Gastrocnemius medialis (tissue), 4 donors: ENCODE results near the gene KHDRBS1.

Source experiments
- POLR2A ChIP-seq, 2 donors: fragments of 450-650 bp; IDR thresholded peaks; one replicate each; pipeline ENCODE4 v1.6.1; 2017; ENCODE audit warnings: antibody characterized with exemption in 2 of 2, mild to moderate bottlenecking in 2 of 2, moderate library complexity in 2 of 2
- TF ChIP-seq, protein P1 (sequence below), 5 experiments: fragments of 450-650 bp in 3 of 5; fragments of 200-600 bp in 2 of 5; sonication (generic) in 2 of 5; IDR thresholded peaks in 4 of 5; conservative IDR thresholded peaks in 1 of 5; 1 replicate in 4 of 5; 2 replicates in 1 of 5; pipeline ENCODE4 v1.5.1; 2016 to 2019; ENCODE audit warnings: antibody characterized with exemption in 5 of 5, mild to moderate bottlenecking in 3 of 5, moderate library complexity in 3 of 5

DNA sequence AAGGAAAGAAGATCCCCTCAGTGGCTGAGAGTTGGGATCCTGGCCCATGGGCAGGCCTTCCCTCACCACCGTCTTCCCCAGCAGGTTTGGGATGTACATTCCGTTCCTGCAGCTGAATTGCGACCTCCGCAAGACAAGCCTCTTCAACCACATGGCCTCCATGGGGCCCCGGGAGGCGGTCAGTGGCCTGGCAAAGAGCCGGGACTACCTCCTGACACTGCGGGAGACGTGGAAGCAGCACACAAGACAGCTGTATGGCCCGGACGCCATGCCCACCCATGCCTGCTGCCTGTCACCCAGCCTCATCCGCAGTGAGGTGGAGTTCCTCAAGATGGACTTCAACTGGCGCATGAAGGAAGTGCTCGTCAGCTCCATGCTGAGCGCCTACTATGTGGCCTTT is 77.9 kb downstream of the KHDRBS1 start:
- TF ChIP-seq, protein P1, sequence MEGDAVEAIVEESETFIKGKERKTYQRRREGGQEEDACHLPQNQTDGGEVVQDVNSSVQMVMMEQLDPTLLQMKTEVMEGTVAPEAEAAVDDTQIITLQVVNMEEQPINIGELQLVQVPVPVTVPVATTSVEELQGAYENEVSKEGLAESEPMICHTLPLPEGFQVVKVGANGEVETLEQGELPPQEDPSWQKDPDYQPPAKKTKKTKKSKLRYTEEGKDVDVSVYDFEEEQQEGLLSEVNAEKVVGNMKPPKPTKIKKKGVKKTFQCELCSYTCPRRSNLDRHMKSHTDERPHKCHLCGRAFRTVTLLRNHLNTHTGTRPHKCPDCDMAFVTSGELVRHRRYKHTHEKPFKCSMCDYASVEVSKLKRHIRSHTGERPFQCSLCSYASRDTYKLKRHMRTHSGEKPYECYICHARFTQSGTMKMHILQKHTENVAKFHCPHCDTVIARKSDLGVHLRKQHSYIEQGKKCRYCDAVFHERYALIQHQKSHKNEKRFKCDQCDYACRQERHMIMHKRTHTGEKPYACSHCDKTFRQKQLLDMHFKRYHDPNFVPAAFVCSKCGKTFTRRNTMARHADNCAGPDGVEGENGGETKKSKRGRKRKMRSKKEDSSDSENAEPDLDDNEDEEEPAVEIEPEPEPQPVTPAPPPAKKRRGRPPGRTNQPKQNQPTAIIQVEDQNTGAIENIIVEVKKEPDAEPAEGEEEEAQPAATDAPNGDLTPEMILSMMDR (IDR thresholded peaks at IDR 0.05 in 4 of 5, conservative IDR thresholded peaks at IDR 0.05 in 1 of 5) = no peak
- no peak for TF ChIP-seq POLR2A (IDR thresholded peaks at IDR 0.05)
